ENCODE data around the gene SYNJ2BP.

The SYNJ2BP gene

GRCh38 chr14:70394674-70395306 lies 22.1 kb downstream of the SYNJ2BP start:
- DNase-seq (ENCODE audit: low read depth): no peak
- H3K4me3 ChIP-seq (ENCODE audit: low read depth, low read length): no peak overlapping the region

- no peak overlapping the region for H3K4me3 ChIP-seq (ENCODE audit: low read depth, low read length)
- DNase-seq (ENCODE audit: low read depth): no peak
Measured at GRCh38 chr14:70392676-70393075, 24.2 kb downstream of the SYNJ2BP start.

- H3K4me3 ChIP-seq (ENCODE audit: low read depth, low read length): no peak overlapping the region
- no peak for DNase-seq (ENCODE audit: low read depth)
Measured at GRCh38 chr14:70391493-70392391, 25.1 kb downstream of the SYNJ2BP start.

- H3K4me3 ChIP-seq (ENCODE audit: low read depth, low read length): no peak overlapping the region
- DNase-seq (ENCODE audit: low read depth): no peak
Measured at GRCh38 chr14:70382536-70382935, 34.4 kb downstream of the SYNJ2BP start.

- H3K4me3 ChIP-seq (ENCODE audit: low read depth, low read length): no peak overlapping the region
- no peak for DNase-seq (ENCODE audit: low read depth)
Measured at GRCh38 chr14:70380824-70381223, 36.1 kb downstream of the SYNJ2BP start.

DNA sequence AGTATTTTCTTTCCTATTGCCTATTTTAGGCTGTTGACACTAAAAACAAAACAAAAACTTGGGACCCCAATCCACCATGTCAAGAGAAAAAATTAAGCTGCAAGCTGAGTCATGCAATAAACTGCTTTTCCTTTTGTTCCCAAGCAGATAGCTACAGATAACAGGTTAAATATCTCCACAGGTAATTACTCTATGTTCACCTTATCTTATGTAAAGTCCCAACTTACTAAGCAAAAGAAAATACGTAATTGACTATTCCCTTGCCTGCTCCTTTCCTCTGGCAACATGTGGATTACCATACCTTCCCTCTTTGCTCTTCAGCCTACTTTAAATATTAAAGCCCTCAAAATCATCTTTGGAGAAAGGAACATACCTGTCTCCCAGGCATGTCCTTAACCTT lies 38.2 kb downstream of the SYNJ2BP start:
- no peak overlapping the region for H3K4me3 ChIP-seq (ENCODE audit: low read depth, low read length)
- DNase-seq (ENCODE audit: low read depth): no peak
